GM12872 (cell line): ENCODE measurements around the gene PSMA1.

Experiments used
- TF ChIP-seq, protein P1 (sequence below): IDR thresholded peaks from 3 replicates; pipeline ENCODE4 v1.5.1; 2011; ENCODE audit warnings: low read depth, mild to moderate bottlenecking, low read length, moderate library complexity; ENCODE audit not compliant: insufficient read depth

The PSMA1 gene

GRCh38 chr11:14551380-14551779, 31.2 kb upstream of the PSMA1 start:
- TF ChIP-seq, protein P1, sequence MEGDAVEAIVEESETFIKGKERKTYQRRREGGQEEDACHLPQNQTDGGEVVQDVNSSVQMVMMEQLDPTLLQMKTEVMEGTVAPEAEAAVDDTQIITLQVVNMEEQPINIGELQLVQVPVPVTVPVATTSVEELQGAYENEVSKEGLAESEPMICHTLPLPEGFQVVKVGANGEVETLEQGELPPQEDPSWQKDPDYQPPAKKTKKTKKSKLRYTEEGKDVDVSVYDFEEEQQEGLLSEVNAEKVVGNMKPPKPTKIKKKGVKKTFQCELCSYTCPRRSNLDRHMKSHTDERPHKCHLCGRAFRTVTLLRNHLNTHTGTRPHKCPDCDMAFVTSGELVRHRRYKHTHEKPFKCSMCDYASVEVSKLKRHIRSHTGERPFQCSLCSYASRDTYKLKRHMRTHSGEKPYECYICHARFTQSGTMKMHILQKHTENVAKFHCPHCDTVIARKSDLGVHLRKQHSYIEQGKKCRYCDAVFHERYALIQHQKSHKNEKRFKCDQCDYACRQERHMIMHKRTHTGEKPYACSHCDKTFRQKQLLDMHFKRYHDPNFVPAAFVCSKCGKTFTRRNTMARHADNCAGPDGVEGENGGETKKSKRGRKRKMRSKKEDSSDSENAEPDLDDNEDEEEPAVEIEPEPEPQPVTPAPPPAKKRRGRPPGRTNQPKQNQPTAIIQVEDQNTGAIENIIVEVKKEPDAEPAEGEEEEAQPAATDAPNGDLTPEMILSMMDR, result no peak

- TF ChIP-seq, protein P1, result no peak
These were observed 29.7 kb upstream of the PSMA1 start for GRCh38 chr11:14549891-14550290.

GRCh38 chr11:14547440-14547839, 27.3 kb upstream of the PSMA1 start:
- TF ChIP-seq, protein P1, result no peak

- TF ChIP-seq, protein P1, result no peak
These were observed 26.5 kb upstream of the PSMA1 start for GRCh38 chr11:14546672-14547071.

- TF ChIP-seq, protein P1, result no peak
These were observed 24.4 kb upstream of the PSMA1 start for GRCh38 chr11:14544611-14545010.

DNA sequence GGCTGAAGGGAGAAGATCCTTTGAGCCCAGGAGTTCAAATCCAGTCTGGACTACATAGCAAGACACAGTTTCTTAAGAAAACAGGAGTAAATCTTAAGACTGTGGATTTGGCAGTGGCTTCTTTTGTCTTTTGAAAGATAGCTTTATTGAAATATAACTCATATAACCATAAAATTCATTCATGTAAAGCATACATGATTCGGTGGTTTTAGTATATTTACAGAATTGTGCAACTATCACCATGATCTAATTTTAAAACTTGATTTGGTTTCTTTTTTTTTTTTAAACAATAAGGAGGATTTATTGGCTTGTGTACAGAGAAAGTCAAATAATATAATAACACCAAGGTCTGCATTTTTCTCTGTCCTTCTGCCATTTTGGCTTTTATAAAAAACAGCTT, 23.1 kb upstream of the PSMA1 start:
- TF ChIP-seq, protein P1, result no peak

- TF ChIP-seq, protein P1, result no peak
These were observed 22.1 kb upstream of the PSMA1 start for GRCh38 chr11:14542324-14542723.
